Muscle layer of colon (tissue), 2 donors: ENCODE results near the gene DNMT3A.

Experiments
- H3K27ac ChIP-seq: one replicate; pipeline ENCODE4 v1.7.0; 2013; ENCODE audit warnings: low read depth, mild to moderate bottlenecking, low read length, moderate library complexity
- H3K27me3 ChIP-seq, 2 donors: one replicate each; pipeline ENCODE4 v1.7.0; 2013; ENCODE audit warnings: low read length in 2 of 2, mild to moderate bottlenecking in 2 of 2; ENCODE audit not compliant: insufficient read depth in 2 of 2, control insufficient read depth in 1 of 2
- H3K36me3 ChIP-seq: one replicate; pipeline ENCODE4 v1.7.0; 2013; ENCODE audit warnings: mild to moderate bottlenecking, low read length; ENCODE audit not compliant: insufficient read depth
- H3K4me1 ChIP-seq: one replicate; pipeline ENCODE4 v1.7.0; 2013; ENCODE audit warnings: mild to moderate bottlenecking, low read length; ENCODE audit not compliant: insufficient read depth
- H3K4me3 ChIP-seq, 2 donors: one replicate each; pipeline ENCODE4 v1.7.0; 2013; ENCODE audit warnings: low read length in 2 of 2, low read depth in 1 of 2, mild to moderate bottlenecking in 1 of 2, moderate library complexity in 1 of 2
- H3K9ac ChIP-seq: one replicate; pipeline ENCODE4 v1.7.0; 2013; ENCODE audit warnings: low read length
- H3K9me3 ChIP-seq: one replicate; pipeline ENCODE4 v1.7.0; 2013; ENCODE audit warnings: mild to moderate bottlenecking, low read length
- donor health status: abdominal sarcoma.
- donor health status: Adenocarcinoma of cecum.

DNMT3A gene

DNA sequence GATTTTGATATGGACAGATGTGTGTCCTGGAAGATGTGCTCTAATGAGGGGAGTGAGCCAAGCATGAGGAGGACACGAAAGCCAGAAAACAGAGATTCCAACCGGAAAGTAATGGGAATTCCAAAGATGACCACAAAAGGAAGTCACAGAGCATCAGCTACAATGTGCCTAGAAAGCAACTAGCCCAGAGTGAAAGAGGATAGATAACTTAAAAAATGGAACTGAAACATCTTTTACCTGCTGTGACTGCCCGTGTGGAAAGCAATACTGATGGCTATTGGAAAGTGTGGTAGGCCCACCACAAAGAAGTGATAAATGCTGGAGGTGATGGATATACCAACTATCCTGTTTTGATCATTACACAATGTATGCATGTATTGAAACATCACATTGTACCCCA lies 21.6 kb downstream of the DNMT3A start:
- no peaks in the 10 kb centered on the region for H3K36me3 ChIP-seq
- H3K9ac ChIP-seq = no peak overlapping the region
- no peaks in the 10 kb centered on the region for H3K9me3 ChIP-seq
- H3K4me3 ChIP-seq = no peak overlapping the region
- H3K27me3 ChIP-seq = no peaks in the 10 kb centered on the region
- peaks cover 41% of the 10 kb centered on the region for H3K4me1 ChIP-seq
- H3K27ac ChIP-seq = no peak overlapping the region

DNA sequence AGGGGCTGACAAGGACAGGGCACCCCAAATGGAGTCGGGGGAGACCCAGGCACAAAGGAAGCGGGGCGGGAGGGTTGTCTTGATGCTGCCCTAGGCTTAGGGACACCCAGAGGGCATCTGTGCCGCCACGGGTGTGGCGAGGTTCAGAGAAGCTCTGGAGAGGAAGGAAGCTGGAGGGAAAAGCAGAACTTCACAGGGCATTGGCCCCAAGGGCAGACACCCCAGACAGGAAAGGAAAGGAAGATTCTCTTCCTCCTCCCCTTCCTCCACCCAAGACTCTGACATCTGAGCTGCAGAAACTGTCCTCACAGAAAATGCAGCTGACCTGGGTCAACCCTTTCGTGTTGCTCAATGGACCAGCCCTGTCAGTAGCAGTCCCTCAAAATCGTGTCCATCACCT lies 25.6 kb downstream of the DNMT3A start:
- H3K36me3 ChIP-seq = peaks cover 16% of the 10 kb centered on the region
- no peaks in the 10 kb centered on the region for H3K9me3 ChIP-seq
- no peak overlapping the region for H3K9ac ChIP-seq
- H3K4me1 ChIP-seq = peaks cover 41% of the 10 kb centered on the region
- peak overlapping the region; percentile 80 for H3K27ac ChIP-seq
- no peak overlapping the region for H3K4me3 ChIP-seq
- H3K27me3 ChIP-seq = no peaks in the 10 kb centered on the region

DNA sequence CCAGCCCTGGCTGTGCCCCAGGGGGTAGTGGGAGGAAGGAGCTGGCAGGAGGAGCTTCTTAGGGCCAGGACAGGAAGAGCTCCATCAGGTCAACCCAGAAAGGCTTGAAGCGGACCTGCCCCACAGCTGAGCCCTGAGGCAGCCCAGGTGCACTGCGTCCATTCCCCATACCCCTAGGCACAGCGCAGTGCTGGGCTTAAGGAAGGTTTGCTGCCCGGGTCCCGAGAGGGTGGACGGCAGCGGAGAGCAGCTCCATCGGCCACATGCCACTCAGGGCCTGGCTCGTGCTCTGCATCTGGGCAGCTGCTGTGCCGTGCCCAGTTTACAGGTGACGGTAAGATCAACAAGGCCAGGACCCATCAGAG lies 26.4 kb downstream of the DNMT3A start:
- Histone ChIP-seq H3K27ac (peak overlapping the region; percentile 80), H3K4me1 (peaks cover 47% of the 10 kb centered on the region), H3K4me3 (peak overlapping the region in 1 of 2 donors; percentile 35), H3K9me3 (no peaks in the 10 kb centered on the region), H3K27me3 (no peaks in the 10 kb centered on the region), H3K36me3 (peaks cover 16% of the 10 kb centered on the region), H3K9ac (peak overlapping the region; percentile 44)

GRCh38 chr2:25314514-25315315 lies 27.0 kb downstream of the DNMT3A start:
- Histone ChIP-seq H3K27ac (peak overlapping the region; percentile 80), H3K4me3 (peak overlapping the region in 1 of 2 donors; percentile 35), H3K4me1 (peaks cover 51% of the 10 kb centered on the region), H3K36me3 (peaks cover 16% of the 10 kb centered on the region), H3K27me3 (no peaks in the 10 kb centered on the region), H3K9me3 (no peaks in the 10 kb centered on the region), H3K9ac (peak overlapping the region; percentile 44)

DNA sequence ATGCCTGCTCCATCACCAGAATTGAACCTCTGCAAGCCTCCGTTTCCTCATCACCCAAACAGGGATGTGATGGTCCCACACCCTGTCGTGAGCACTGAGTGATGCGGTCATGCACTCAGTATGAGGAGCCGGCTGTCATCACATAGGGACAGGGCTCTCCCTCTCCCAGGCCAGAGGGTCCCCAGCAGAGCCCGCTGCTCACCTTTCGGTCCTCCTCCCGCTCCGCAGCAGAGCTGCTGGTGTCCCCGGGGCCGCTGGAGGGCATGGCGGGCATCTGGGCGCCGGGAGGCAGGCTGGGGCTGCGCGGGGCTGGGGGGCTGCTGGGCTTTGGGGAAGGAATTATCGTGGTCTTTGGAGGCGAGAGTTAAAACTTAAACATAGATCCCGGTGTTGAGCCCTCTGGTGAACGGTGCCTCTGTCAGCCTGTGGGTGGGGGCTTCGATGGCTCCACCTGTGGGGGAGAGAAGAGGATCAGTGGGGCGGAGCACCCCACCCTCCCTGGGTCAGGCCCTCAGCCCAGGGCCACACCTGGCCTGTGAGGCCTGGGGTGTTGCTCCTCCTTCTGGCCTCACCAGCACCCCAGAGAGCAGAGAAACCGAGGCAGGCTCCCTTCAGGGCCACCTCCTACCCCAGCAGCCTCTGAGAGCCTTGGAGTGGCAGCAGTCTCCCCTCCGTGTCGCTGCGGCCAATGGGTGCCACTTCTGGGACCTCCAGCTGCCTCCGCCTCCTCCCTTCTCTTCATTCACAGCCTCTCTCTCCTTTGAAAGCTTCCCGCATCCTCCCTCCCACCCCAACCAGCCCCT lies 27.8 kb downstream of the DNMT3A start:
- H3K9me3 ChIP-seq = no peaks in the 10 kb centered on the region
- H3K4me3 ChIP-seq = peak overlapping the region in 1 of 2 donors; percentile 35
- H3K4me1 ChIP-seq = peaks cover 59% of the 10 kb centered on the region
- no peaks in the 10 kb centered on the region for H3K27me3 ChIP-seq
- H3K36me3 ChIP-seq = peaks cover 20% of the 10 kb centered on the region
- no peak overlapping the region for H3K9ac ChIP-seq
- peak overlapping the region; percentile 80 for H3K27ac ChIP-seq

GRCh38 chr2:25312958-25313710 lies 28.6 kb downstream of the DNMT3A start:
- H3K4me1 ChIP-seq = peaks cover 66% of the 10 kb centered on the region
- peaks cover 28% of the 10 kb centered on the region for H3K36me3 ChIP-seq
- no peaks in the 10 kb centered on the region for H3K27me3 ChIP-seq
- H3K9me3 ChIP-seq = no peaks in the 10 kb centered on the region
- no peak overlapping the region for H3K9ac ChIP-seq
- H3K27ac ChIP-seq = no peak overlapping the region
- H3K4me3 ChIP-seq = no peak overlapping the region

GRCh38 chr2:25311865-25312575 lies 29.7 kb downstream of the DNMT3A start:
- Histone ChIP-seq H3K36me3 (peaks cover 31% of the 10 kb centered on the region), H3K4me3 (no peak overlapping the region), H3K27me3 (no peaks in the 10 kb centered on the region), H3K4me1 (peaks cover 74% of the 10 kb centered on the region), H3K9ac (no peak overlapping the region), H3K27ac (peak overlapping the region; percentile 55), H3K9me3 (no peaks in the 10 kb centered on the region)

DNA sequence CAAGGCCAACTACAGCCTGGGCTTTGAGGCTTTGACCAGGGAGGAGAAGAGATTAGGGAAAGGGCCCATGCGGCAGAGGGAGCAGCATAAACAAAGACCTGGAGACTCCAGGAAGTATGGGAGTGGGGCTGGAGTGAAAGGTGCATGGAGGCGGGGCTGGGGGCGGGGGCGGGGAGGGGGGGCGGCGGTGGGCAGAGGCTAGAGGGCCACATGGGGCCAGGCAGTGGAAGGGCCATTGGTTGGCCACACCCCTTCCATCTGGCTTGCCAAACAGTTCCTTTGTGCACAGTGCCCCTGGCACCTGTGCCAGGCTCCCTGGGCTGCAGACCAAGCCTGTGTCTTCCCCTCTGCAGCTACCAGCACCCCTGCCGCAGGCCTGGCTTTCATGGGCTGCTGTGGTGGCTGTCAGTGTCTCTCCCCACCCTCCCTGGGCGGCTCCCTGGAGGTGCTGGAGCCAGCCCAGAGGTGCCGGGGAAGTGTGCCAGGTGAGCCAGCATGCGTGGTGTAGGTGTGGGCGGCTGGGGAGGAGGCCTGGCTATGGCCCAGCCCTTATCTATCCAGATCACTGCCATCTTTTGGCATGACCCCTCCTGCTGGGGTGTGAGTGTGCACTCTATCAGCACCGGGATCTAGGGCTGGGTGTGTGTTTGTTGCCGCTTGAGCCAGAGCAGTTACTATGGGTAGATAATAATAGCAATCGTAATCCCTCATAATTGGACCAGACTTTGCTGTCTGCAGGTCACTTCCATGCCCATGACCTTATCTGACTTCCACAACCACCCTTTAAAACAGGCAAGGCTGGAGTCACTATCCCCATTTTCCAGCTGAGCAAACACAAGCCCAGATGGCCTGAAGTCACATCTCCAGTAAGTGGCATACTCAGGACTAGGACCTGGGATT lies 30.5 kb downstream of the DNMT3A start:
- H3K36me3 ChIP-seq = peaks cover 35% of the 10 kb centered on the region
- peaks cover 77% of the 10 kb centered on the region for H3K4me1 ChIP-seq
- H3K27ac ChIP-seq = peak overlapping the region; percentile 55
- H3K9ac ChIP-seq = no peak overlapping the region
- no peak overlapping the region for H3K4me3 ChIP-seq
- no peaks in the 10 kb centered on the region for H3K27me3 ChIP-seq
- H3K9me3 ChIP-seq = no peaks in the 10 kb centered on the region

GRCh38 chr2:25310709-25310964 lies 31.1 kb downstream of the DNMT3A start:
- no peak overlapping the region for H3K9ac ChIP-seq
- H3K4me3 ChIP-seq = no peak overlapping the region
- H3K4me1 ChIP-seq = peaks cover 77% of the 10 kb centered on the region
- no peak overlapping the region for H3K27ac ChIP-seq
- peaks cover 38% of the 10 kb centered on the region for H3K36me3 ChIP-seq
- no peaks in the 10 kb centered on the region for H3K27me3 ChIP-seq
- H3K9me3 ChIP-seq = no peaks in the 10 kb centered on the region

DNA sequence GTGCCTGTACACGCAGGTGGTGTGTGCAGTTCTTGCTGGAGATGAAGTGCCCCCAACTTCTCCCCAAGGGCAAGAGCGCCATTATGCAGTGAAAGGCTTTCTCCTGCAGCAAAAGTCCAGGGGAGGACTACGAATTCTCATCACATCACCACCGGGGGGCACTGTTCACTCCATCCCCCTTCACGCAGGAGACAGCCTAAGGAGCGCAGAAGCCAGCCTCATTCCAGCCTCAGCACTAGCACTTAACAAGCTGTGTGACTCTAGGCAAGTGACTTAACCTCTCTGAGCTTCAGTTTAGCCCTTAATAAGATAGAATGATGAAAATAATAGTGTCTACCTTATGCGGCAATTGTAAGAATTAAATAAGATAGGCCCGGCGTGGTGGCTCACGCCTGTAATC lies 32.3 kb downstream of the DNMT3A start:
- no peak overlapping the region for H3K9ac ChIP-seq
- peaks cover 73% of the 10 kb centered on the region for H3K4me1 ChIP-seq

More for the DNA sequence above, 32.3 kb downstream of the DNMT3A start:
- Histone ChIP-seq H3K27ac (no peak overlapping the region), H3K36me3 (peaks cover 38% of the 10 kb centered on the region), H3K27me3 (no peaks in the 10 kb centered on the region), H3K9me3 (no peaks in the 10 kb centered on the region), H3K4me3 (no peak overlapping the region)
